ENCODE measurements around the gene NOL4L.

The NOL4L gene

GRCh38 chr20:32559753-32560380, 25.3 kb downstream of the NOL4L start:
- no peak for DNase-seq

- no peak for DNase-seq
These were observed 25.9 kb downstream of the NOL4L start for GRCh38 chr20:32559205-32559752.

GRCh38 chr20:32558526-32558925, 26.6 kb downstream of the NOL4L start:
- no peak for DNase-seq

DNA sequence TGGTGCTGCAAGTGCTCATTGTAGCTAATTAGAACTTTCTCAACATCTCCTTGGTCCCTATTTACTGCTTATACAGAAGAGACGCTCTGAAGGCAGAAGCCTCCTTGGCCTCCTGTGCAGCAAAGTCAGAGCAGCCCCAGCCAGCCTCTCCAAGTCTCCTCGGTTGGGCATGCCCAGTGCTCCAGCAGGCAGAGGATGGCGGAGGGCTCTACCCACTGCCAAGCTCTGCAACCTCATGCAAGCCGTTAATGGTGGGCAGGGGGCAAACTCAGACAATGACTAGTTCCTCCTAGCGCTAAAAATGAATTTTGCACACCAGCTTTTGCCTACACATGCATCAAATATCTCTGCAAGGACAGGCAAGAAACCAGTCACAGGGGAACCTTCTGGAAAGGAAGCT, 27.8 kb downstream of the NOL4L start:
- DNase-seq = no peak

DNA sequence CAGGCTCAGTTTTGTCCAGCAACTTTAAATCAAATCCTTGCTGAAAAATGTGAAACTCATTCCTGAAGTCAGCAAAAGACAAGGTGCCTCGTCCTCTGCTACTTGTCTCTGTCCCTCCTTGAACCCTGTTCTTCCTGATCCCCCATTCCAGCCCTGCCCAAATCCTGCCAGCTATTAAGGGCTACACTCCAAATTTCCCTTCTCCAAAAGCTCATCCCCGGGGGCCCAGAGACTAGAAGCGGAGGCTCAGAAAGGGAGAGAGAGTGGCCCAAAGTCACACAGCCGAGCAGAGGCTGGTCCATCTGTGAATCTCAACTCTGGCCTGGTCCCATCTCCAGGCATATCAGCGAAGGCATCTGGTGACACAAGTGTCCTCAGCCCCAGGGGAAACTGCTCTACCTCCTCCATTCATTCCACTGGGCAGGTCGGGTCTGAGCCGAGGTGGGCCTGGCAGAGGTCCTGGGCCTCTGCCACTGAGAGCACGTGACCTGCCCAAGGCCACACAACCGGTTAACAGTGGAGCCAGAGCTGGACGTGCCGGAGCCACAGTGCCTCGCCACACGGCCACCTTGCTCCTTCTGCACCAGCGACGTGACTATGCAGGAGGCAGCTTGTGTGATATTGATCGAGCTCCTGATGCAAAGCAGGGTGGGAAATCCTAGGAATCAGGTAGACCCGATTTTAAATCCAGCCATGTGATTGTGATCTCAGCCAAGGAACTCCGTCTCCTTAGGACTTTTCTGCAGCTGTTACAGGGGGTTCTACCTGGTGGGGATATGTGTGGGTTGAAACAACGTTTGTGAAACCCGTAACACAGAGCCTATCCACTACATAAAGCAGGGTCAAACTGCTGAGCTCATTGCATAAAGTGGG, 28.6 kb downstream of the NOL4L start:
- DNase-seq = no peak

DNA sequence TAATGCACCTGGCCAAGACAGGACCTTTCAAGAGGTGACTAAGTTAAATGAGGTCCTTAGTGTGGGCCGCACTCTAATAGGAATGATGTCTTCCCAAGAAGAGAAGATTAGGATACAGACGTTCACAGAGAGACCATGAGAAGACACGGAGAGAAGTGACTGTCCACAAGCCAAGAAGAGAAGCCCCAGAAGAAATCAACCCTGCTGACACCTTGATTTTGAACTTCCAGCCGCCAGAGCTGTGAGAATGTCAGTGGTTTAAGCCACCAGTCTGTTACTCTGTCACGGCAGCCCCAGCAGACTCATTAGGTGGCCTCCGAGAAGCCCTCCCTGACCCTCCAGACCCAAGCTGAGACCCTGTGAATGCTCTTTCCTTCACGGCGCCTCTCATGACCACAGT, 29.5 kb downstream of the NOL4L start:
- no peak for DNase-seq

DNA sequence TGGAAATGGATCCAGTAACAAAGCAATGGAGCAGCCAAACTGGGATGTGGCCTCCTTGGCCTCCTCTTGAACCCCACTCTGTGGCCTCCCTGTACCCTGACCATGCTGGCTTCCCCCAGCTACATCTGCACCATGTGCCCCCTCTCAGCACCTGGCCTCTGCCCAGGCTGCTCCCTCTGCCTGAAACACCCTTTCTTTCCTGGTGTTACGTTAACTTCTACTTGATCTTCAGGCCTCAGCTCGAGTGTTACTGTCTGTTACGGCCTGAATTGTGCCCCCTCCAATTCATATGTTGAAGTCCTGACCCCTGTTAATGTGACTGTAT, 30.2 kb downstream of the NOL4L start:
- DNase-seq = no peak

- DNase-seq = no peak
These were observed 31.5 kb downstream of the NOL4L start for GRCh38 chr20:32553618-32554017.

GRCh38 chr20:32551693-32552092, 33.4 kb downstream of the NOL4L start:
- no peak for DNase-seq

GRCh38 chr20:32549842-32550241, 35.3 kb downstream of the NOL4L start:
- DNase-seq = no peak

- no peak for DNase-seq
These were observed 37.4 kb downstream of the NOL4L start for GRCh38 chr20:32547753-32548034.

- no peak for DNase-seq
These were observed 38.0 kb downstream of the NOL4L start for GRCh38 chr20:32546918-32547752.

- DNase-seq = no peak
These were observed 40.0 kb downstream of the NOL4L start for GRCh38 chr20:32544893-32545840.

DNA sequence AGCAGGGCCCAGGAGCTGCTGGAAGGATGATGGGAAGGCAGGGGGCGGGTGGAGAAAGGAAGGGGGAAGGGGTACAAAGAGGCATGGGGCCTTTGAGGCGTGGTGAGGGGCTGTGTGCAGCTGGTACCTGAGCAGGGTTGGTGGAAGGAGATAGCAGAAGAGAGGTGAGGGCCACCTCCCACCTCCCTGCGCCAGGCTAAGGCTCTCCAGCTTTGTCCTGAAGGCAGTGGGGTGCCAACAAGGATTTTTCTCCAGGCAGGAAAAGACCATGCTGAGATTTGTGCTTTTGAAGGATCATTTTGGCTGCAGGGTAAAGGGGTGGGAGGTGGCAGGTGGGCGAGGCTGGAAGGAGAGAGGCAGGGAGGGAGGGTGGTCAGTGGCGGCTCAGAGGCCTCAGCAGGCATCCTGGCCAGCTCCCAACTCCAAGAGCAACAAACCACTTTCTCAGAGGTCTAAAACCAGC, 40.8 kb downstream of the NOL4L start:
- no peak for DNase-seq

GRCh38 chr20:32543570-32544259, 41.4 kb downstream of the NOL4L start:
- DNase-seq = no peak

- DNase-seq = no peak
These were observed 42.9 kb downstream of the NOL4L start for GRCh38 chr20:32542259-32542615.

GRCh38 chr20:32541323-32542258, 43.5 kb downstream of the NOL4L start:
- DNase-seq = no peak

DNA sequence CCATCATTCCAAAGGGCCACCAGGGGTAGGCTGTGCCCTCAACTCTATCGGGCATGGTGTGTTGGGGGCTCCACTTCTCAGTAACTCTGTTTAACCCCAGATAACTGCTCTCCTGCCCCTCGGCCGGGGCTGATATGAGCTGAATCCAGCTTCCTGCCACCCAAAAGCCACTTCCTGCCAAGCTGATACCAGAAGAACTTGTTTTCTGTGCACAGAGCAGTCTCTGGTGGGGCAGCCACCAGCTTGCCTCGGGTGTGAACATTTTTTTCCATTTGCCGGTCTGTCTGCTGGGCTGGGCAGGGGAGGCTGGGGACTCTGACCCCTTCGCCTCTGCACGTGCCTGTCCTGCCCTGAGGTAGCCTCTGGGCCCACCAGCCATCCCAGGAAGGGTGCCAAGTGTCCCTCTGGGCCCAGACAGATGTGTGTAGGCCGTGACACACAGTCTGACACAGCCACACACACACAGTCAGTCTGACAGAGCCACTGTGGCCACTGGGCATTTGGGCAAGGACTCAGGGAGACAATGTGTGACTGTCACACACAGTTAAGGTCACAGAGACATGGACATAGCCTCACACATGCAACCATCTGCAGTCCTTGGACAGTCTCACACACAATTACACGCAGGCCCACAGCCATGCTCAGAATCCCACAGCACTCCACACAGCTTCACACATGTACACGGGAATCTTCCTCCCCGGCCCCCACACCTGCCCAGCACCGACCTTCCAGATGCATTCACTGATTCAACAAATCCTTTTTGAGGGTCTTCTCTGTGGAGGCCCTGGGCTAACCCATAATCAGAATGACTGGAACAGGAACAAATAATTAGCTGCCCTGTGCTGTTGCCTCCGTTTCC, 45.1 kb downstream of the NOL4L start:
- no peak for DNase-seq

GRCh38 chr20:32539026-32539816, 45.9 kb downstream of the NOL4L start:
- no peak for DNase-seq

Data from NCI-H446 (cell line).